ENCODE data around the gene ERVH48-1.
A peak's percentile ranks its signal among the peaks of the same experiment; 100 is the strongest.

ERVH48-1 gene

DNA sequence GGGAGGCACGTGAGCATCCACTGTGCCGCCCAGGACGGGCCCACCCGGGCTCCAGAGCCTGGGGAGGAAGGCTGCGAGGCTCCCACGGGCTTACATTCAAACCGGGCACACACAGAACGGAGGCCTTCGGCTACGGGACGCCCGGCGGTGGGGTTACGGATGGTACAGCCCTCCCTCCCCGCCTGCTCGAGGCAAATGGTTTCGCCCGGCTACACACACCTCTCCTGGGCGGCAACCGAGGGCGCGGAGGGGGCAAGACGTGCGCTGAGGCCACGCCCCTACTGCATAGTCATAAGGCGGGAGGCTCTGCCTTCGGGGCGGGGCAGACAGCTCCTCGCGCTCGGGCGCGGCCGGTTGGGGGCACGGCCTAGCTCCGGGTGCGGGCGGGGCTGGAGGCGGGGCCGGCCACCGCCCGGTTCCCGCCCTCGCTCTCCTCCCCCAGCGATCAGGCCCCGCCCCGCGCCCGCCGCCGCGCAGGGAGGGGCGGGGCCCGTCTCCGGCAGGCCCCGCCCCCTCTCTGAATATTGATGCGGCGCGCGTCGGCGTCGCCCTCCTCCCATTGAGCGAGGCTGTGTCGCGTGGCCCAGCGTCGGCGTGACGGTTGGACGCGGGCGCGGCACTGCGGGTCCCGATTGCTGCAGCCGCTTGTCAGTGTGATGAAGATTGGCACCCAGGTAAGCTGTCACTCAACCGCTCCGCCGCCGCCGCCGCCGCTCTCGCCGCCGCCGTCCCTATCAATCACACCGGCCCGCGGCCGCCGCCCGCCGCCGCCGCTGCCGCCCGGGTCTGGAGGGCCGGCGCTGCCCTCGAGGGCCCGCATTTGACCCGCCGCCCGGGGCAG is 48.8 kb upstream of the ERVH48-1 start, which contains the start of gene PKNOX1 (continued):
- TF ChIP-seq, protein P1, sequence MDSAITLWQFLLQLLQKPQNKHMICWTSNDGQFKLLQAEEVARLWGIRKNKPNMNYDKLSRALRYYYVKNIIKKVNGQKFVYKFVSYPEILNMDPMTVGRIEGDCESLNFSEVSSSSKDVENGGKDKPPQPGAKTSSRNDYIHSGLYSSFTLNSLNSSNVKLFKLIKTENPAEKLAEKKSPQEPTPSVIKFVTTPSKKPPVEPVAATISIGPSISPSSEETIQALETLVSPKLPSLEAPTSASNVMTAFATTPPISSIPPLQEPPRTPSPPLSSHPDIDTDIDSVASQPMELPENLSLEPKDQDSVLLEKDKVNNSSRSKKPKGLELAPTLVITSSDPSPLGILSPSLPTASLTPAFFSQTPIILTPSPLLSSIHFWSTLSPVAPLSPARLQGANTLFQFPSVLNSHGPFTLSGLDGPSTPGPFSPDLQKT (IDR thresholded peaks at IDR 0.05; ENCODE audit: borderline replicate concordance, low read depth, low read length) = no peak
- peak; percentile 84 for TF ChIP-seq ZIC2 (tag by site-specific recombination; IDR thresholded peaks at IDR 0.05)
- peak; percentile 78; the same call in 1 of the 2 replicates for TF ChIP-seq ZNF391 (tag by site-specific recombination; IDR thresholded peaks at IDR 0.05; ENCODE audit: borderline replicate concordance, low read depth)
- TF ChIP-seq ZNF830 (tag by site-specific recombination; IDR thresholded peaks at IDR 0.05; ENCODE audit: low read depth) = no peak
- peak; percentile 84 for TF ChIP-seq ZNF561 (tag by site-specific recombination; IDR thresholded peaks at IDR 0.05; ENCODE audit: borderline replicate concordance)
- TF ChIP-seq ZBTB20 (tag by site-specific recombination; IDR thresholded peaks at IDR 0.05) = peak; percentile 37; the same call in 1 of the 2 replicates
- no peak for TF ChIP-seq ZNF155 (tag by site-specific recombination; IDR thresholded peaks at IDR 0.05)
- TF ChIP-seq ZNF529 (tag by site-specific recombination; IDR thresholded peaks at IDR 0.05; ENCODE audit: insufficient replicate concordance) = no peak
- no peak for TF ChIP-seq ZNF626 (tag by site-specific recombination; IDR thresholded peaks at IDR 0.05)
- TF ChIP-seq ZNF76 (tag by site-specific recombination; IDR thresholded peaks at IDR 0.05; ENCODE audit: borderline replicate concordance, low read depth) = peak; percentile 47; the same call in 1 of the 2 replicates
- TF ChIP-seq ZNF121 (tag by site-specific recombination; IDR thresholded peaks at IDR 0.05) = 0 out of 2 replicates have a peak, but pooled peaks have one; percentile 58
- TF ChIP-seq, protein P2, sequence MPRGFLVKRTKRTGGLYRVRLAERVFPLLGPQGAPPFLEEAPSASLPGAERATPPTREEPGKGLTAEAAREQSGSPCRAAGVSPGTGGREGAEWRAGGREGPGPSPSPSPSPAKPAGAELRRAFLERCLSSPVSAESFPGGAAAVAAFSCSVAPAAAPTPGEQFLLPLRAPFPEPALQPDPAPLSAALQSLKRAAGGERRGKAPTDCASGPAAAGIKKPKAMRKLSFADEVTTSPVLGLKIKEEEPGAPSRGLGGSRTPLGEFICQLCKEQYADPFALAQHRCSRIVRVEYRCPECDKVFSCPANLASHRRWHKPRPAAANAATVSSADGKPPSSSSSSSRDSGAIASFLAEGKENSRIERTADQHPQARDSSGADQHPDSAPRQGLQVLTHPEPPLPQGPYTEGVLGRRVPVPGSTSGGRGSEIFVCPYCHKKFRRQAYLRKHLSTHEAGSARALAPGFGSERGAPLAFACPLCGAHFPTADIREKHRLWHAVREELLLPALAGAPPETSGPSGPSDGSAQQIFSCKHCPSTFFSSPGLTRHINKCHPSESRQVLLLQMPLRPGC (tag by site-specific recombination; IDR thresholded peaks at IDR 0.05) = peak; percentile 84
- TF ChIP-seq ZNF311 (tag by site-specific recombination; IDR thresholded peaks at IDR 0.05; ENCODE audit: borderline replicate concordance) = no peak
- TF ChIP-seq, protein P3, sequence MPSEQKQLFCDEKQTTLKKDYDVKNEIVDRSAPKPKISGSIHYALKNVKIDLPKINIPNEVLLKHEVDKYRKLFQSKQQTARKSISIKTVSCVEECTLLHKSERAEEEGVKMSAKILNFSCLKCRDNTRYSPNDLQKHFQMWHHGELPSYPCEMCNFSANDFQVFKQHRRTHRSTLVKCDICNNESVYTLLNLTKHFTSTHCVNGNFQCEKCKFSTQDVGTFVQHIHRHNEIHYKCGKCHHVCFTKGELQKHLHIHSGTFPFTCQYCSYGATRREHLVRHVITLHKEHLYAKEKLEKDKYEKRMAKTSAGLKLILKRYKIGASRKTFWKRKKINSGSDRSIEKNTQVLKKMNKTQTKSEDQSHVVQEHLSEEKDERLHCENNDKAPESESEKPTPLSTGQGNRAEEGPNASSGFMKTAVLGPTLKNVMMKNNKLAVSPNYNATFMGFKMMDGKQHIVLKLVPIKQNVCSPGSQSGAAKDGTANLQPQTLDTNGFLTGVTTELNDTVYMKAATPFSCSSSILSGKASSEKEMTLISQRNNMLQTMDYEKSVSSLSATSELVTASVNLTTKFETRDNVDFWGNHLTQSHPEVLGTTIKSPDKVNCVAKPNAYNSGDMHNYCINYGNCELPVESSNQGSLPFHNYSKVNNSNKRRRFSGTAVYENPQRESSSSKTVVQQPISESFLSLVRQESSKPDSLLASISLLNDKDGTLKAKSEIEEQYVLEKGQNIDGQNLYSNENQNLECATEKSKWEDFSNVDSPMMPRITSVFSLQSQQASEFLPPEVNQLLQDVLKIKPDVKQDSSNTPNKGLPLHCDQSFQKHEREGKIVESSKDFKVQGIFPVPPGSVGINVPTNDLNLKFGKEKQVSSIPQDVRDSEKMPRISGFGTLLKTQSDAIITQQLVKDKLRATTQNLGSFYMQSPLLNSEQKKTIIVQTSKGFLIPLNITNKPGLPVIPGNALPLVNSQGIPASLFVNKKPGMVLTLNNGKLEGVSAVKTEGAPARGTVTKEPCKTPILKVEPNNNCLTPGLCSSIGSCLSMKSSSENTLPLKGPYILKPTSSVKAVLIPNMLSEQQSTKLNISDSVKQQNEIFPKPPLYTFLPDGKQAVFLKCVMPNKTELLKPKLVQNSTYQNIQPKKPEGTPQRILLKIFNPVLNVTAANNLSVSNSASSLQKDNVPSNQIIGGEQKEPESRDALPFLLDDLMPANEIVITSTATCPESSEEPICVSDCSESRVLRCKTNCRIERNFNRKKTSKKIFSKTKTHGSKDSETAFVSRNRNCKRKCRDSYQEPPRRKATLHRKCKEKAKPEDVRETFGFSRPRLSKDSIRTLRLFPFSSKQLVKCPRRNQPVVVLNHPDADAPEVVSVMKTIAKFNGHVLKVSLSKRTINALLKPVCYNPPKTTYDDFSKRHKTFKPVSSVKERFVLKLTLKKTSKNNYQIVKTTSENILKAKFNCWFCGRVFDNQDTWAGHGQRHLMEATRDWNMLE (tag by site-specific recombination; conservative IDR thresholded peaks at IDR 0.05; ENCODE audit: low read depth) = peak; percentile 35; the same call in 1 of the 2 replicates
- TF ChIP-seq SETDB1 (IDR thresholded peaks at IDR 0.05; ENCODE audit: insufficient read length, low read length) = no peak
- peak; percentile 67 for TF ChIP-seq ZBTB21 (tag by site-specific recombination; IDR thresholded peaks at IDR 0.05)
- TF ChIP-seq ZNF354C (tag by site-specific recombination; IDR thresholded peaks at IDR 0.05; ENCODE audit: borderline replicate concordance, low read depth) = no peak
- TF ChIP-seq, protein P4, sequence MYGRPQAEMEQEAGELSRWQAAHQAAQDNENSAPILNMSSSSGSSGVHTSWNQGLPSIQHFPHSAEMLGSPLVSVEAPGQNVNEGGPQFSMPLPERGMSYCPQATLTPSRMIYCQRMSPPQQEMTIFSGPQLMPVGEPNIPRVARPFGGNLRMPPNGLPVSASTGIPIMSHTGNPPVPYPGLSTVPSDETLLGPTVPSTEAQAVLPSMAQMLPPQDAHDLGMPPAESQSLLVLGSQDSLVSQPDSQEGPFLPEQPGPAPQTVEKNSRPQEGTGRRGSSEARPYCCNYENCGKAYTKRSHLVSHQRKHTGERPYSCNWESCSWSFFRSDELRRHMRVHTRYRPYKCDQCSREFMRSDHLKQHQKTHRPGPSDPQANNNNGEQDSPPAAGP (tag by site-specific recombination; IDR thresholded peaks at IDR 0.05) = peak; percentile 97
- peak; percentile 56; the same call in 1 of the 2 replicates for TF ChIP-seq ZSCAN30 (tag by site-specific recombination; IDR thresholded peaks at IDR 0.05)
- no peak for TF ChIP-seq ZNF292 (tag by site-specific recombination; IDR thresholded peaks at IDR 0.05; ENCODE audit: borderline replicate concordance, low read depth)
- TF ChIP-seq, protein P5, sequence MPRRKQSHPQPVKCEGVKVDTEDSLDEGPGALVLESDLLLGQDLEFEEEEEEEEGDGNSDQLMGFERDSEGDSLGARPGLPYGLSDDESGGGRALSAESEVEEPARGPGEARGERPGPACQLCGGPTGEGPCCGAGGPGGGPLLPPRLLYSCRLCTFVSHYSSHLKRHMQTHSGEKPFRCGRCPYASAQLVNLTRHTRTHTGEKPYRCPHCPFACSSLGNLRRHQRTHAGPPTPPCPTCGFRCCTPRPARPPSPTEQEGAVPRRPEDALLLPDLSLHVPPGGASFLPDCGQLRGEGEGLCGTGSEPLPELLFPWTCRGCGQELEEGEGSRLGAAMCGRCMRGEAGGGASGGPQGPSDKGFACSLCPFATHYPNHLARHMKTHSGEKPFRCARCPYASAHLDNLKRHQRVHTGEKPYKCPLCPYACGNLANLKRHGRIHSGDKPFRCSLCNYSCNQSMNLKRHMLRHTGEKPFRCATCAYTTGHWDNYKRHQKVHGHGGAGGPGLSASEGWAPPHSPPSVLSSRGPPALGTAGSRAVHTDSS (tag by site-specific recombination; IDR thresholded peaks at IDR 0.05) = no peak; the same call in 1 of the 2 replicates
- no peak for TF ChIP-seq ZNF843 (tag by site-specific recombination; IDR thresholded peaks at IDR 0.05)
- no peak for TF ChIP-seq ZNF501 (tag by site-specific recombination; IDR thresholded peaks at IDR 0.05)
- no peak for TF ChIP-seq ZNF169 (tag by site-specific recombination; IDR thresholded peaks at IDR 0.05)
- TF ChIP-seq ZNF2 (tag by site-specific recombination; IDR thresholded peaks at IDR 0.05) = peak; percentile 93
- peak; percentile 92 for TF ChIP-seq ZEB2 (tag by site-specific recombination; IDR thresholded peaks at IDR 0.05)
- TF ChIP-seq, protein P6, sequence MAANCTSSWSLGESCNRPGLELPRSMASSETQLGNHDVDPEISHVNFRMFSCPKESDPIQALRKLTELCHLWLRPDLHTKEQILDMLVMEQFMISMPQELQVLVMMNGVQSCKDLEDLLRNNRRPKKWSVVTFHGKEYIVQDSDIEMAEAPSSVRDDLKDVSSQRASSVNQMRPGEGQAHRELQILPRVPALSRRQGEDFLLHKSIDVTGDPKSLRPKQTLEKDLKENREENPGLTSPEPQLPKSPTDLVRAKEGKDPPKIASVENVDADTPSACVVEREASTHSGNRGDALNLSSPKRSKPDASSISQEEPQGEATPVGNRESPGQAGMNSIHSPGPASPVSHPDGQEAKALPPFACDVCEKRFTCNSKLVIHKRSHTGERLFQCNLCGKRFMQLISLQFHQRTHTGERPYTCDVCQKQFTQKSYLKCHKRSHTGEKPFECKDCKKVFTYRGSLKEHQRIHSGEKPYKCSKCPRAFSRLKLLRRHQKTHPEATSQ (tag by site-specific recombination; IDR thresholded peaks at IDR 0.05) = peak; percentile 98

All from HEK293 (cell line).